22Rv1 (cell line): Measurements from ENCODE around the gene SDK1.

Experiments used
- H3K27ac ChIP-seq: fragments of 450-650 bp; 2 replicates; pipeline ENCODE4 v1.5.1; 2017
- ZFX ChIP-seq: fragments of 450-650 bp; IDR thresholded peaks from 2 replicates; pipeline ENCODE4 v1.6.1; 2017; ENCODE audit warnings: antibody characterized with exemption, borderline replicate concordance
- TF ChIP-seq, protein P1 (sequence below): fragments of 450-650 bp; IDR thresholded peaks from 2 replicates; pipeline ENCODE4 v1.5.1; 2017; ENCODE audit warnings: mild to moderate bottlenecking

Gene SDK1

DNA sequence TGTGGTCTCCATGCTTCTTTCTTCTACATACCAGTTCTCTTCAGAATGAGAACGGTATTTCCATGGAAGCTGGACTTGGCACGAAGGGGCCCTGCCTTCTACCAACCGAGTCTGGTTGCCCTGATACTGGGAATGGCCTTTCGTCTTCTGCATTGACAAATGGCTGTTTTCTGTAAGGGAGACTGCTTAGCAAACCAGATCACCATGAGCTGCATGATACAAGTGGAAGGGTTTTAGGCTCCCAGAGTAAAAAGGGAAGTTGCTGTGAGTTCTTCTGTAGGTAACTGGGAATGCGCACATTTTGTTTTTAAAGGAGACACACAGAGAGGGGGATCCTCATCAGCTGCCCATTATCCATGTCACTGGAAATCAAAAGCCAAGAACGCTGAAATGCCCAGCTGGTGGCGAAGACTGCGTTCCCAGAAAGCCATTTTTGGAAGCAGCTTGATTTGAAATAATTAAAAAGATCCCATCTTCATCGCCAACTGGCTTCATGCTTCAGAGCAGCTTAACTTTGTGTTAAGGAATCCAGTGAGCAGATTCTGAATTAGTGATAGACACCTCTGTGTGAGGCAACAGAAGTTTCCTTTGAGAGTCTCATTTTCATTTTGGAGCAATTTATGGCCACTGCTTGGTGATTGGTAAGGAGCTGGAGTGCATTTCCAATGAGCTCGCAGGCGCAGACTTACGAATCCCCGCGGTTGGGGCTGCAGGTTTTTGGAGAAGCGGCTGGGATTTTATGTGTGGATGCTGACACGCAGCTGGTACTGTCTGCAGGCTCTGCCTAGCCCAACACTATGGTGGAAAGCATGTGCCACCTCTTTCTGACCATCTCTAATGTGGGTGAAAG is 708.4 kb downstream of the SDK1 start:
- TF ChIP-seq, protein P1, sequence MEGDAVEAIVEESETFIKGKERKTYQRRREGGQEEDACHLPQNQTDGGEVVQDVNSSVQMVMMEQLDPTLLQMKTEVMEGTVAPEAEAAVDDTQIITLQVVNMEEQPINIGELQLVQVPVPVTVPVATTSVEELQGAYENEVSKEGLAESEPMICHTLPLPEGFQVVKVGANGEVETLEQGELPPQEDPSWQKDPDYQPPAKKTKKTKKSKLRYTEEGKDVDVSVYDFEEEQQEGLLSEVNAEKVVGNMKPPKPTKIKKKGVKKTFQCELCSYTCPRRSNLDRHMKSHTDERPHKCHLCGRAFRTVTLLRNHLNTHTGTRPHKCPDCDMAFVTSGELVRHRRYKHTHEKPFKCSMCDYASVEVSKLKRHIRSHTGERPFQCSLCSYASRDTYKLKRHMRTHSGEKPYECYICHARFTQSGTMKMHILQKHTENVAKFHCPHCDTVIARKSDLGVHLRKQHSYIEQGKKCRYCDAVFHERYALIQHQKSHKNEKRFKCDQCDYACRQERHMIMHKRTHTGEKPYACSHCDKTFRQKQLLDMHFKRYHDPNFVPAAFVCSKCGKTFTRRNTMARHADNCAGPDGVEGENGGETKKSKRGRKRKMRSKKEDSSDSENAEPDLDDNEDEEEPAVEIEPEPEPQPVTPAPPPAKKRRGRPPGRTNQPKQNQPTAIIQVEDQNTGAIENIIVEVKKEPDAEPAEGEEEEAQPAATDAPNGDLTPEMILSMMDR: no peak
- TF ChIP-seq ZFX: no peak
- H3K27ac ChIP-seq: no peak overlapping the region

DNA sequence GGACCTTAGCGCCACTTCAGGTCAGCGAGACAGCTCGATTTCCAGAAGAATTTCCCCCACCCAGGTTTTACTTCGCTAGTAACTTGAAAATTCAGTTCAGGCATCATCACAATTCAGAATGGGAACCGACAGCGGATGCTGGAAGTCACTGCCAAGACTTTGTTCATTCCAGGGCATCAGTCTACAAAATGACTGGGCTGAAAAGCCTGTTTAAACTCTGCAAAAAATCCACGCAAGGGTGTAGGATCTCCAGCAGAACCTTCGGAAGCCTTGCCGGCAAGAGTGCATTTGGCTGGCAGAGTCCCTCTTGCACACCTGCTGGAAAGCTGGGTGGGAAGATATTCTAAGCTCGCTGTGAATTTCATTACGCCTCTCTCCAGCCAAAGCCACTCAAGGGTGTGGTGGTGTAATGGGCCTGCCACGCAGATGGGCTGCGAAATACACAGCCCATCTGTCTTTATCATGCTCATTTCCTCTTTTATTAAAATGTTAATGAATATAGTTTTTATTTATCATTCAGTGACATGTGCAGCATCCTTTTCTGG is 709.1 kb downstream of the SDK1 start:
- H3K27ac ChIP-seq: no peak overlapping the region
- TF ChIP-seq ZFX: no peak
- TF ChIP-seq, protein P1: no peak

DNA sequence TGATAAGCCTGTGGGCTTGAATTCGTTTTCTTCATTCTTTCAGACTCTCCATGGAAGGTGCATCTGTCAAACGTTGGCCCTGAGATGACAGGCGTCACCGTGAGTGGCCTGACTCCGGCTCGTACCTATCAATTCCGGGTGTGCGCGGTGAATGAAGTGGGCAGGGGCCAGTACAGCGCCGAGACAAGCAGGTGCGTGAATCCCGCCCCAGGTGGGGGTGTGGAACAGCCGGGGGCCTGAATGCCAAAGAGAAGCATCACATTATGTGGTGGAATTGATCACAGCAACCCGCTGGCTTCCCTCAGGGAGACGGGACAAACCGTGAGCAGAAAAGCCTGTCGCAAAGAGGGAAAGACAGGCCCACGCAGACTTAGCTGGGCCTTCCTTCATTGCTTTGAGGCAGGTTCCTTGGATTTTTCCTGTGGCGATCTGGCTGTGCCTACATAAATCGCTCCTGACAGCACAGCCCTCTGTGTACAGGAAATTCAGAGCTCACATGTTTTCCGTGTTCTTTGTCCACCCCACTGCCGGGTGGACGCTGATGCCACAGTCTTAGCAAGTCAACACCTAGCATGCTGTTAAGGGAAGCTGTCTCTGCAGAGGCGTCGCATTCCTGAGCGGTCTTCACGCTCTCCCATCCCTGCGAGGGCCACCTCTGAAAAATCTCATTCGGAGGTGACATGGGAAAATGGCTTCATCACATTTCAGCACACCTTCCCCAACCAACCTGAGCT is 710.0 kb downstream of the SDK1 start:
- no peak for TF ChIP-seq ZFX
- TF ChIP-seq, protein P1: no peak

DNA sequence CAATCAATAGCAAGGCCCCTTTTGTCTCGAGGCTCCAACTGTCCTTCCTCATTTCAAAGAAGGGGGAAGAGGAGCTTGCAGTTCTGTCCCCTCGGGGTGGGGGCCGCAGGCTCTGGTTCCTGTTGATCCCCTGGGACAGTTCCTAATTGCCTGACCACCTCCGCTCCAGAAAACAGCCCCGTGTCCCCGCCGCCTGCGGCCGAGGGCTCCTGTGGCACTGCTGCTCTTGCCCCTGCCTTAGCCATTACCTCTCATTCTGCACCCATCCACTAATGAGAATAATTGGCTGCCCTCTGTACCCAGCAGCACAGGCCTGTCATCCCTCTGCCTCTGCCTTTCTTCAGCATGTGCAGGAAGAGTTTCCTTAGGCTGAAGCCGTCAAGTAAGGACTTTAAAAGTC is 712.7 kb downstream of the SDK1 start:
- TF ChIP-seq ZFX: no peak
- TF ChIP-seq, protein P1: no peak

More for the DNA sequence above, 710.0 kb downstream of the SDK1 start:
- no peak overlapping the region for H3K27ac ChIP-seq

DNA sequence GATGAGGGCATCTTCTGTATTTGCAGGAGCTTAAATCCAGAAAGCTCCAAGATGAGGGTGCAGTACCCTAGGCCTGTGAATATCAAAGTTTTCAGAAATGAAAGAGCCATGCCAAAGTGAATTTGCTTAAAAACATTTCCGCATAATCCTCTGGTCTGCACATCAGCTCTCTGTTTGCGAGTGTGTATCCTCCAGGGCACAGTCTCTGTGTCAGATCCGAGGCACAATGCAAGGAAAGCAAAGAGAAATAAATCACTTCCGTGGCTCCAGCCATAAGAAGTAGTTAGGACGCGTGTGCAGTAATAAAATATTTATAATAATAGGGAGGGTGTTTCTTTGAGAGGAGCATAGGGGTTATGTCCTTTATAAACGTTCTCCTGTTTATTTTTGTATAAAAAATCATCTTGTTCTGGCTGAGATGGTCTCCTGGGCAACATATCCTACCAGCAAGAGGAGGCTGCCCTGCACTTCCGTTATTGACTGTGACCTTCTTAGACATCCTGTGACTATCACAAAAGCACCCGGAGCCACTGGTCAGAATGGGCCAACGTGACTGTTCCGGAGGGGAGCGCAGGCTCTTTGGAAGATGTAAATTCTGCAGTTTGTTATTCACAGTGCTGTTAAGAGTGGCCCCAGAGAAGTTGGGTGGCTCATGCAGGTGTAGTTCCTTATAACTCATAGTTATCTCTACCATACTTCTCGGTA is 713.4 kb downstream of the SDK1 start:
- TF ChIP-seq, protein P1: no peak
- TF ChIP-seq ZFX: no peak
- H3K27ac ChIP-seq: no peak overlapping the region

More for the DNA sequence above, 712.7 kb downstream of the SDK1 start:
- no peak overlapping the region for H3K27ac ChIP-seq

DNA sequence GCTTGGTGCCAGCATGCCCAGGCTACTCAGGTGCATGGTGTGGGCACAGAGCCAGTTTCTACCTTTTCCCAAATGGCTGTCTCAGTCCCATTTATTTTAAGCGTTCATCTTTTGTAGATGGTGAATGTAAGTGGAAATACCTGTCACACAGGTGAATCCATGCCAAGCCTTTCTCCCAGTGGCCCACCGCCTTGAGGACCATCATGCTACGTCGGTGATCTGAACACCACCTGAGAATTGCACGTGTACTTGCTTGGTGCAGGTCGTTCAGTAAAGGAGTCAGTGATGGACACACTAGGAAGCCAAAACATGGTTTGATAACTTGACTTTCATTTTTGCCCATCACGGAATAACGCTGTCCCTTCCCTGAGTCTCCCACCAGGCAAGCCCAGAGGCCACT is 714.3 kb downstream of the SDK1 start:
- H3K27ac ChIP-seq: no peak overlapping the region
- no peak for TF ChIP-seq ZFX
- TF ChIP-seq, protein P1: no peak
